GM10266 (cell line): ENCODE results near the gene SYNE1.

ENCODE experiments used
- DNase-seq: peaks from one replicate; pipeline ENCODE4 v3.0.0; 2012; ENCODE audit errors: extremely low spot score
- CTCF ChIP-seq: IDR thresholded peaks from 2 replicates; pipeline ENCODE4 v1.5.1; 2012; ENCODE audit warnings: mild to moderate bottlenecking, low read depth; ENCODE audit not compliant: control insufficient read depth, insufficient read depth; ENCODE audit errors: missing control alignments

Gene SYNE1

DNA sequence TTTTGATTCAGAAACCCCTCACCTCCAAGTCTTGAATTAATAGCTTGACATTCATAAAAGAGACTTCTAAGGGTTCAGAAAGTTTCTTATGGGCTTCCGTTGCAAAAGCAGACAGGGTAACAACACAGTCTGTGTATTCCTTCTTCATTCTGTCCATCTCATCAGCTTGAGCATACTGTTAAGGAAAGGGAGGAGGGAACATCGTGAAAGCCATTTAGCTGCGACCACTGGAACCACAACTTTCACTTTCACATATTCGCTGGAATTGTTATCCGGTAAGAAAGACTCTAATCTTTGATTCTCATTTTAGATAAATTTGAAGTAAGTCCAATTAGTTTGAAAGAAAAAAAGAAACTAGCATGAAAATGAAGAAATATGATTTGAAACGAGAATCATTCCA is 174.4 kb downstream of the SYNE1 start:
- no peak for DNase-seq
- TF ChIP-seq CTCF: no peak

DNA sequence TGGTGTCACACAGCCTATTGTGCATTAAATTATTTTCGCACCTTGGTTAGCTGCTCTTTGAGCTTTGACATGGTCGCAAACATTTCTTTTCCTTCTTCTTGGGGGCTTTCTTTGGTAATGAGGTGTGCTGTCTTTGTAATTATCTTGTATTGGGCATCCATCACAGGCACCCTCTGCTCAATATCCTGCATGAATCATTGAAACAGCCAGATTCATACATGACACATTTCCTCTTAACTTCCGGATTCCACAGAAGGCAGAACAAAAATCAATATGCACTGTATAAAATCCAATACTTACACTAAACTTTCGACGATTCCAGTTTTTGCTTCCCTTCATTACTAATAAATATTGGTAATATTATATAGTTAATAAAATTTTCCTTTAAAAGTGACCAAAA is 175.6 kb downstream of the SYNE1 start:
- no peak for TF ChIP-seq CTCF
- DNase-seq: no peak

- DNase-seq: no peak
- TF ChIP-seq CTCF: no peak
Measured at GRCh38 chr6:152458648-152459644, 178.2 kb downstream of the SYNE1 start.

DNA sequence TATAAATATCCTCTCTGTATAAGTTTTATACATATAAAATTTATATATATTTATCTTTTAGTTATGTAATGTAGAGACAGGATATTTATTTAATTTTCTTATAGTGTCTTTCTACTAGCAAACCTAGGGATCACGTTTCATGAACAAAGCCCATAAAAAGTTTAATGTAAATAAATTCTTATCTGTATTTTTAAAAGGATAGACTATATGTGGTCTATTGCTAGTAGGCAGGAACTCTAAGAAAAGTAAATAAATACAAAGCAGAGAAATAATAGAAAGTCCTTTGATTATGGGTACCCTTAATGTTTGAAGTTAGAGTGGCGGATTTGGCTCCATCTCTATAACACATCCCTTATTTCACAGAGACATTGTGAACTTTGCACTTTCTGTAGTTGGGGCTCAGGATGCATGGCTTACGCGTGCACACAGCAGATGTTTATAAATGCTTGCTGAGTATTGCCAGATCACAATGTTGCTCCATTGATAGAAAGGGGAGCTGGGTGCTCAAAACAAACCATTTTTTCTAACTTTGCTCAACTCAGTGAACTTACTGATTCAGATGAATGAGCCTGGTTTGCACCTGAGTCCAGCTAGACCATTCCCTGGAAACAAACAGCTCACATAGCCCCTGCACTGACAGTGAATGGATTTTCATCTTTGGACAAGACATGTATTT is 179.1 kb downstream of the SYNE1 start:
- DNase-seq: no peak
- TF ChIP-seq CTCF: no peak

- no peak for DNase-seq
- no peak for TF ChIP-seq CTCF
Measured at GRCh38 chr6:152454003-152454402, 183.2 kb downstream of the SYNE1 start.

- no peak for TF ChIP-seq CTCF
- no peak for DNase-seq
Measured at GRCh38 chr6:152453421-152453820, 183.7 kb downstream of the SYNE1 start.

- TF ChIP-seq CTCF: no peak
- DNase-seq: no peak
Measured at GRCh38 chr6:152452639-152453038, 184.5 kb downstream of the SYNE1 start.
